Activated CD4-positive, alpha-beta T cell treated with anti-CD3 and anti-CD28 coated beads for 1 hour (primary cell): ENCODE measurements around the gene ENOX1.

Source experiments
- DNase-seq: peaks from one replicate; pipeline ENCODE4 v3.0.0-alpha.2; 2020

The ENOX1 gene

GRCh38 chr13:43664700-43665191, 122.0 kb downstream of the ENOX1 start:
- DNase-seq: no peak

- DNase-seq: no peak
Observed at GRCh38 chr13:43663474-43664090, 123.2 kb downstream of the ENOX1 start.

GRCh38 chr13:43662976-43663375, 123.8 kb downstream of the ENOX1 start:
- DNase-seq: no peak

GRCh38 chr13:43661161-43661830, 125.5 kb downstream of the ENOX1 start:
- DNase-seq: no peak

GRCh38 chr13:43657485-43657884, 129.3 kb downstream of the ENOX1 start:
- DNase-seq: no peak

- no peak for DNase-seq
Observed at GRCh38 chr13:43653980-43654379, 132.8 kb downstream of the ENOX1 start.

GRCh38 chr13:43653395-43653794, 133.4 kb downstream of the ENOX1 start:
- DNase-seq: no peak

GRCh38 chr13:43652760-43653159, 134.0 kb downstream of the ENOX1 start:
- DNase-seq: no peak

- no peak for DNase-seq
Observed at GRCh38 chr13:43650882-43651281, 135.9 kb downstream of the ENOX1 start.

- no peak for DNase-seq
Observed at GRCh38 chr13:43648733-43649132, 138.0 kb downstream of the ENOX1 start.

GRCh38 chr13:43647471-43647870, 139.3 kb downstream of the ENOX1 start:
- no peak for DNase-seq

- no peak for DNase-seq
Observed at GRCh38 chr13:43640476-43640875, 146.3 kb downstream of the ENOX1 start.

GRCh38 chr13:43631106-43631505, 155.7 kb downstream of the ENOX1 start:
- DNase-seq: no peak

- DNase-seq: no peak
Observed at GRCh38 chr13:43629691-43630480, 156.9 kb downstream of the ENOX1 start.

GRCh38 chr13:43626994-43627393, 159.8 kb downstream of the ENOX1 start:
- DNase-seq: no peak

GRCh38 chr13:43614063-43614462, 172.7 kb downstream of the ENOX1 start:
- no peak for DNase-seq

- no peak for DNase-seq
Observed at GRCh38 chr13:43611281-43612273, 175.2 kb downstream of the ENOX1 start.

- DNase-seq: no peak
Observed at GRCh38 chr13:43608400-43609137, 178.2 kb downstream of the ENOX1 start.

GRCh38 chr13:43597599-43597945, 189.2 kb downstream of the ENOX1 start:
- no peak for DNase-seq

- no peak for DNase-seq
Observed at GRCh38 chr13:43596924-43597598, 189.7 kb downstream of the ENOX1 start.

- no peak for DNase-seq
Observed at GRCh38 chr13:43596006-43596405, 190.8 kb downstream of the ENOX1 start.
